IPS DF 4.7 (cell line): ENCODE measurements around the gene GBP2.
"Not testable (repeated sequence)": the region's sequence is repeated elsewhere in the genome, so short reads cannot be mapped to it uniquely, and the experiment has no call there.

Source experiments
- DNase-seq: peaks from one replicate; pipeline ENCODE4 v3.0.0-alpha.2; 2013; ENCODE audit warnings: low spot score; ENCODE audit errors: extremely low read depth

Gene GBP2

GRCh38 chr1:89128003-89128458 lies 2.1 kb upstream of the GBP2 start:
- DNase-seq, result not testable (repeated sequence)

- DNase-seq, result not testable (repeated sequence)
Observed at GRCh38 chr1:89126602-89127565, 970 bp upstream of the GBP2 start.

- DNase-seq, result no peak
Observed at GRCh38 chr1:89125240-89125912, 538 bp downstream of the GBP2 start.

GRCh38 chr1:89121641-89122040 lies 4.3 kb downstream of the GBP2 start:
- no peak for DNase-seq

- DNase-seq, result no peak
Observed at GRCh38 chr1:89114662-89115061, 11.3 kb downstream of the GBP2 start.

GRCh38 chr1:89112871-89113613 lies 12.9 kb downstream of the GBP2 start:
- DNase-seq, result no peak

- DNase-seq, result no peak
Observed at GRCh38 chr1:89104687-89105086, 21.2 kb downstream of the GBP2 start.

GRCh38 chr1:89104147-89104546 lies 21.8 kb downstream of the GBP2 start:
- no peak for DNase-seq

- DNase-seq, result no peak
Observed at GRCh38 chr1:89102021-89102420, 23.9 kb downstream of the GBP2 start.

- DNase-seq, result no peak
Observed at GRCh38 chr1:89100412-89100811, 25.5 kb downstream of the GBP2 start.

GRCh38 chr1:89098857-89099256 lies 27.1 kb downstream of the GBP2 start:
- DNase-seq, result no peak

- DNase-seq, result no peak
Observed at GRCh38 chr1:89095737-89096136, 30.2 kb downstream of the GBP2 start.

GRCh38 chr1:89089962-89090361 lies 36.0 kb downstream of the GBP2 start:
- no peak for DNase-seq

GRCh38 chr1:89088572-89088971 lies 37.3 kb downstream of the GBP2 start:
- no peak for DNase-seq

GRCh38 chr1:89087241-89087640 lies 38.7 kb downstream of the GBP2 start:
- DNase-seq, result no peak

- peak; percentile 71 for DNase-seq
Observed at GRCh38 chr1:89085781-89086180, 40.1 kb downstream of the GBP2 start.

- no peak for DNase-seq
Observed at GRCh38 chr1:89081005-89081404, 44.9 kb downstream of the GBP2 start.

- not testable (repeated sequence) for DNase-seq
Observed at GRCh38 chr1:89080068-89080467, 45.8 kb downstream of the GBP2 start.

- not testable (repeated sequence) for DNase-seq
Observed at GRCh38 chr1:89072466-89073065, 53.3 kb downstream of the GBP2 start.

GRCh38 chr1:89070509-89070908 lies 55.4 kb downstream of the GBP2 start:
- DNase-seq, result no peak

GRCh38 chr1:89069951-89070350 lies 56.0 kb downstream of the GBP2 start:
- DNase-seq, result no peak
